BLaER1 (cell line): ENCODE results near the gene PBX3.

ENCODE experiments used
- H3K27ac ChIP-seq: shearing (Covaris generic); formaldehyde crosslinking; 2 replicates; pipeline ENCODE4 v1.8.1; 2022
- H3K27me3 ChIP-seq: shearing (Covaris generic); formaldehyde crosslinking; 2 replicates; pipeline ENCODE4 v1.8.1; 2022
- H3K36me3 ChIP-seq: shearing (Covaris generic); formaldehyde crosslinking; 2 replicates; pipeline ENCODE4 v1.8.1; 2022
- H3K4me1 ChIP-seq: shearing (Covaris generic); formaldehyde crosslinking; 2 replicates; pipeline ENCODE4 v1.8.1; 2022
- H3K4me2 ChIP-seq: shearing (Covaris generic); formaldehyde crosslinking; 2 replicates; pipeline ENCODE4 v1.8.1; 2022
- H3K4me3 ChIP-seq: shearing (Covaris generic); formaldehyde crosslinking; 2 replicates; pipeline ENCODE4 v1.8.1; 2022
- H3K9ac ChIP-seq: shearing (Covaris generic); formaldehyde crosslinking; 2 replicates; pipeline ENCODE4 v1.8.1; 2022
- H3K9me3 ChIP-seq: shearing (Covaris generic); formaldehyde crosslinking; 2 replicates; pipeline ENCODE4 v1.8.1; 2022
- H4K20me1 ChIP-seq: shearing (Covaris generic); formaldehyde crosslinking; 2 replicates; pipeline ENCODE4 v1.8.1; 2022
- Cebpa-rat ChIP-seq: shearing (Covaris generic); IDR thresholded peaks from 2 replicates; pipeline ENCODE4 v1.8.1; 2022

PBX3 gene

DNA sequence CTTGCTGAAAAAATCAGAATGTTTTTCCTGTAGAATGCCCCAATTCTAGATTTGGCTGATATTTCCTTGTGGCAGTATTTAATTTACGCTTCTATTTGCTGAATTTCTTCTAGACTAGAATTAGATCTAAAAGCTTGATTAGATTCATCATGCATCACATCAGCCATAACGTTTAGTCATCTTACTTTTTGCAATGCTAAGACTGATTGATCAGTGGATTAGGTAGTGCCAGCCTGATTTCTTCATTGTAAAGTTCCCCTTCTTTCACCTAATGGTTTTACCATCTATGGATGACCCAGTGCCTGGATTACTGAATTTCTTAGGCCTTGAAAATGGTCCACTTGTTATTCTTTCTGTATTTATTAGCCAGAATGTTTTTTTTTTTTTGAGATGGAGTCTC lies 83.9 kb downstream of the PBX3 start:
- H3K9me3 ChIP-seq, result no peaks in the 10 kb centered on the region
- no peaks in the 10 kb centered on the region for H3K36me3 ChIP-seq
- H3K27ac ChIP-seq, result no peak overlapping the region
- peaks cover 29% of the 10 kb centered on the region for H3K4me1 ChIP-seq
- H3K27me3 ChIP-seq, result no peaks in the 10 kb centered on the region
- H4K20me1 ChIP-seq, result no peaks in the 10 kb centered on the region
- no peak overlapping the region for H3K4me2 ChIP-seq
- no peak for TF ChIP-seq Cebpa-rat
- no peak overlapping the region for H3K4me3 ChIP-seq
- no peak overlapping the region for H3K9ac ChIP-seq

DNA sequence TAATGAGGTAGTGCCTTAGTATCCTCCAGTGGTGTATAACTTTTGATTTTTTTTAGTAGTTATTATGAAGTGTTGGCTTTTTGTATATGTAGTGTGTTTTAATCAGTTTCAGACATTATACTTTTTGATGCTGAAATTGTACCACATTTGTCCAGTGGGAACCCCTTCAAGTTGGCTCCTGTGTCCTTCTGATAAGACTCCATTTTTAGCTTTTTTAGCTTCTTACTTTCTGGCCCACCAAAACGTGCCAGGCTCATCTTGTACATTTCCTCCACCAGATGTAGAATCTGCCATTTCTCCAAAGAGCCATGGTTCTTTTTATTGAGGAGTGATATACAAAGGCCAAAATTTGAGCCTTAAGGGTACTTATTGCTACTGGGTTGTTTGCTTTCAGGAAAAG lies 84.4 kb downstream of the PBX3 start:
- H3K4me3 ChIP-seq, result no peak overlapping the region
- no peak overlapping the region for H3K27ac ChIP-seq
- no peak overlapping the region for H3K9ac ChIP-seq
- no peaks in the 10 kb centered on the region for H3K9me3 ChIP-seq
- H3K4me2 ChIP-seq, result no peak overlapping the region
- H3K4me1 ChIP-seq, result peaks cover 32% of the 10 kb centered on the region
- no peaks in the 10 kb centered on the region for H3K27me3 ChIP-seq
- no peaks in the 10 kb centered on the region for H3K36me3 ChIP-seq
- H4K20me1 ChIP-seq, result no peaks in the 10 kb centered on the region
- TF ChIP-seq Cebpa-rat, result no peak

DNA sequence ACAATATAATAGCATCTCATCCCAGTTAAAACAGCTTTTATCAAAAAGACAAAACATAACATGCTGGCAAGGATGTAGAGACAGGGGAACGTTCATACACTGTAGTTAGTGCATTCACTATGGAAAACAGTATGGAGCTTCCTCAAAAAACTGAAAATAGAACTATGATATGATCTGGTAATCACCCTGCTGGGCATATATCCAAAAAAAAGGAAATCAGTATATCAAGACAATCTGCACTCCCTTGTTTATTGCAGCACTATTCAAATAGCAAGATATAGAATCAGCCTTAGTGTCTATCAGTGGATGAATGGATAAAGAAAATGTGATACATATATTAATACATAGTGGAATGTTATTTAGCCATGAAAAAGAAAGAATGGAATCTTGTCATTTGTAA lies 88.5 kb downstream of the PBX3 start:
- Histone ChIP-seq H3K27ac (no peak overlapping the region), H3K9me3 (no peaks in the 10 kb centered on the region), H3K36me3 (no peaks in the 10 kb centered on the region), H3K9ac (no peak overlapping the region), H3K4me2 (no peak overlapping the region), H3K4me1 (peaks cover 49% of the 10 kb centered on the region), H3K27me3 (no peaks in the 10 kb centered on the region), H4K20me1 (no peaks in the 10 kb centered on the region), H3K4me3 (no peak overlapping the region)
- TF ChIP-seq Cebpa-rat, result no peak

DNA sequence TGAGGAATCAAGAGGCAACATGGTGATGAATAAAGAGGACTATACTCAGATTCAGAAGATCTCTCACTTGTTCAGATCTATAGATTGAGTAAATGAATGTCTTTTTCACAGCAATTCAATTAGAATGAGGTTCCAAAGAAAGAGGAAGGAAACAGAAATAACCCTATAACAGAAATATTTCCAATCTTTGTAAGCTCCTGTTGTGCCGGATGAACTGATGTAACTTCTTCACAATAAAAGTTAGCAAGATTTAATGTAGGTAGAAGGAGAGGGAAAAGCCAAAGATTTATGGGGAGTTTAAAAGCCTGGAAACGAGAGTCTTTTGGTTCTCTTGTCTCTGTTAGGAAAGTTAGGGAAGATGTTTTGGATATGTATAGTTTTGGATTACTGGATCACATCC lies 92.1 kb downstream of the PBX3 start:
- Histone ChIP-seq H4K20me1 (no peaks in the 10 kb centered on the region), H3K4me2 (peak overlapping the region; percentile 80), H3K27ac (peak overlapping the region; percentile 76), H3K4me3 (no peak overlapping the region), H3K9me3 (no peaks in the 10 kb centered on the region), H3K9ac (peak overlapping the region; percentile 48), H3K36me3 (no peaks in the 10 kb centered on the region), H3K4me1 (peaks cover 71% of the 10 kb centered on the region), H3K27me3 (no peaks in the 10 kb centered on the region)
- TF ChIP-seq Cebpa-rat, result no peak

DNA sequence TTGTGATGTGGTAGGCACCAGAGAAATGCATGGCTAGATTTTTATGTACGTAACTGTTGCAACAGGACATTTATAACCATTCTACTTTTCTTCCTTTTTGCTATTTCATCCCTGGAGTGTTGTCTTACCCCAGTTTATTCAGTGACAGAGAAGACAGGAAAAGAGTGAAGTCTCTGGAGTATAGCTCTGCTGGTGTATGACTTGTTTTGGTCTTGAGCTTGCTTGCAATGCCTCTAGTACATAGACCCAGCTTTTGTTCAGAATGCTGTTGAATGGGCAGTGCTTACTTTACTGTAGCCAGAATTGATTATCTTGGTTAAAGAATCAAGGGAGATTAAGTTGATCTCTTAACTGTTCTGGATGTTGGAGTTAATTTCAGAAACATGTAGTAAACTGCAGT lies 94.3 kb downstream of the PBX3 start:
- H3K36me3 ChIP-seq, result no peaks in the 10 kb centered on the region
- no peaks in the 10 kb centered on the region for H3K27me3 ChIP-seq
- H3K4me3 ChIP-seq, result no peak overlapping the region
- peak overlapping the region; percentile 76 for H3K27ac ChIP-seq
- H4K20me1 ChIP-seq, result no peaks in the 10 kb centered on the region
- no peak for TF ChIP-seq Cebpa-rat
- peak overlapping the region; percentile 64; the same call in 1 of the 2 replicates for H3K9ac ChIP-seq
- peaks cover 74% of the 10 kb centered on the region for H3K4me1 ChIP-seq
- peak overlapping the region; percentile 80 for H3K4me2 ChIP-seq
- no peaks in the 10 kb centered on the region for H3K9me3 ChIP-seq

DNA sequence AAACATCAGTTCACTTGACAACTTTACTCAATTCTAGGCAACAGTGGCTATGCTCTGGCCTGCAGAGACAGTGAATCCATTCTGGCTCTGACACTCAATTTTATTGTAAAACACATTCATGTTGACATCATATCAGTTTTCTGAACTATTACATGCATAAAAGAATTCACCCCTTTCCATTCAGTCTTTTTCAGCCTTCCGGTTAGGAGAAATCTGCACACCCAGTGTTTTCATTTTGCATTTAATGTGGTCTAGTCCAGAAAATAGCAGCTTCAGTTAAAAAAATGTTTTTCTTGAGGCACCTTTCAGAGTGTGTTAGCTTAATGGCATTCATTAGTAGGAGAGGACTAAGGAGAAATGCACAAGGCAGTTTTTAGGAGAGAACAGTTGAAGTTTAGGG lies 95.1 kb downstream of the PBX3 start:
- peak overlapping the region; percentile 80 for H3K4me2 ChIP-seq
- no peak for TF ChIP-seq Cebpa-rat

DNA sequence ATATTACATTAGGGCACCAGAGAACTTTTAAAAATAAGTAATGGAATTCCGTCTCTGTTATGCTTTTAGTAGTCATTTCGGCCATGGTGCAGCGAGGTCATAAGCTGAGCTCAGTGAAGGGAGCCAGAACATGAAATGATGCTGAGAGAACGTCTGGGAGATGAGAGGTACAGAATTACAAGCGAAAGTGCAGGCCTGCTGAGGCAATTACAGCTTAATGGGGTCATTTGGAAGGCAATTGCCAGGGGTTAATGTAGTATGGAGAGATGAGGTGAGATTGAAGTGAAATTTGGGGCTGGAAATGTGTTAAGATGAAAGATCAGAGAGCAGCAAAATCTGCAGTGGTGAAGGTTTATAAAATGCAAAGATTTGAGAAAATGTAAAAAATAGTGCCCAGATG lies 96.5 kb downstream of the PBX3 start:
- 0 out of 2 replicates have a peak overlapping the region, but pooled peaks have one; percentile 4 for H3K4me2 ChIP-seq
- no peak for TF ChIP-seq Cebpa-rat

More for the DNA sequence above, 95.1 kb downstream of the PBX3 start:
- Histone ChIP-seq H3K36me3 (no peaks in the 10 kb centered on the region), H3K9ac (peak overlapping the region; percentile 64), H3K27me3 (no peaks in the 10 kb centered on the region), H3K4me3 (peak overlapping the region; percentile 41; the same call in 1 of the 2 replicates), H4K20me1 (no peaks in the 10 kb centered on the region), H3K9me3 (no peaks in the 10 kb centered on the region), H3K27ac (peak overlapping the region; percentile 76), H3K4me1 (peaks cover 74% of the 10 kb centered on the region)

DNA sequence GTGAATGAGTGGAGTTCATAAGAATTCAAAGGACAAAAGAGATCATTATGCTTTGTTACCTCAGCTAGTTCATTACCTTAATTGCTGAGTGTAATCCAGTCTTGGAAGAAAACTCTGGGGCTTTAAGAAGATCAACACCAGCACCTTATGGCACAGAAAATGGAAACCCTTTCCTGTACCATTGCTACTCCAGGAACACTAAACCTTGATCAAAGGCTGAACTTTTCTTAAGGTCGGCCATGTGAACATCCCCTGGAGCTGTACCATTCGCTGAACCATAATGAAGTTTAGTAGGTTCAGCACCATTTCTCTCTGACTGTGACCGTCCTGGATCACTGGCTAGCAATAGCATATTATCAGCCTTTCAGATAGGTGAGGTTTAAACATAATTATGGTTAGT lies 97.4 kb downstream of the PBX3 start:
- no peak for TF ChIP-seq Cebpa-rat
- H3K4me3 ChIP-seq, result no peak overlapping the region
- H3K4me1 ChIP-seq, result peaks cover 52% of the 10 kb centered on the region
- H3K36me3 ChIP-seq, result no peaks in the 10 kb centered on the region
- H3K9ac ChIP-seq, result no peak overlapping the region
- no peaks in the 10 kb centered on the region for H3K9me3 ChIP-seq
- no peaks in the 10 kb centered on the region for H4K20me1 ChIP-seq
- no peaks in the 10 kb centered on the region for H3K27me3 ChIP-seq
- peak overlapping the region; percentile 19 for H3K4me2 ChIP-seq
- H3K27ac ChIP-seq, result no peak overlapping the region

More for the DNA sequence above, 96.5 kb downstream of the PBX3 start:
- no peak overlapping the region for H3K27ac ChIP-seq
- no peaks in the 10 kb centered on the region for H3K27me3 ChIP-seq
- H4K20me1 ChIP-seq, result no peaks in the 10 kb centered on the region
- H3K4me3 ChIP-seq, result no peak overlapping the region
- H3K4me1 ChIP-seq, result peaks cover 62% of the 10 kb centered on the region
- H3K9ac ChIP-seq, result no peak overlapping the region
- H3K36me3 ChIP-seq, result no peaks in the 10 kb centered on the region
- H3K9me3 ChIP-seq, result no peaks in the 10 kb centered on the region

DNA sequence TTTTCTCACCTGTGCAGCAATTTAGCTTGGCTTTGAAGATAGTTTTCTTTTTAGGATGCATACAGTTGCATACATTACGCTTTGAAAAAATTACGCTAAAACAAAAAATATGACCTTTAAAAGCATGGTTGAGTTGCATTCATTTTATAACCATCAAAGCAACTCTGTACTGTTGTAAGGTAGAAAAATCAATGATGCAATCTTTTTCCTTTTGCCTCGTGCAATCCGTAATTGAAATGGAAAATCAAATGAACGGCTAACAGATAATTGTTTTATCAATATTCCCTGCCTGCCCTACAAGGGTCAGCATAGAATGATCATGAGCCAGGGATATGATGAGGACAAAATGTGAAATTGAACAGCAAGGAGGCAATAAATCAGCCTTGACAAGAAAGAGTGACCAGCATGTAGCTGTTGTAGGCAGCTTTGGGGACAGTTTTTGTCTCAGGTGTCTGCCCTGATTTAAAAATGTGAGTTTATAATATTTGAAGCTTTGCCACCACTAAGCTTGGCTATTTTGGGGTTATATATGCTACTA lies 98.2 kb downstream of the PBX3 start:
- peak; percentile 29; the same call in 1 of the 2 replicates for TF ChIP-seq Cebpa-rat
- Histone ChIP-seq H3K27me3 (no peaks in the 10 kb centered on the region), H4K20me1 (no peaks in the 10 kb centered on the region), H3K4me2 (peak overlapping the region; percentile 19), H3K36me3 (no peaks in the 10 kb centered on the region), H3K9ac (no peak overlapping the region), H3K27ac (no peak overlapping the region), H3K9me3 (no peaks in the 10 kb centered on the region), H3K4me3 (no peak overlapping the region), H3K4me1 (peaks cover 45% of the 10 kb centered on the region)

DNA sequence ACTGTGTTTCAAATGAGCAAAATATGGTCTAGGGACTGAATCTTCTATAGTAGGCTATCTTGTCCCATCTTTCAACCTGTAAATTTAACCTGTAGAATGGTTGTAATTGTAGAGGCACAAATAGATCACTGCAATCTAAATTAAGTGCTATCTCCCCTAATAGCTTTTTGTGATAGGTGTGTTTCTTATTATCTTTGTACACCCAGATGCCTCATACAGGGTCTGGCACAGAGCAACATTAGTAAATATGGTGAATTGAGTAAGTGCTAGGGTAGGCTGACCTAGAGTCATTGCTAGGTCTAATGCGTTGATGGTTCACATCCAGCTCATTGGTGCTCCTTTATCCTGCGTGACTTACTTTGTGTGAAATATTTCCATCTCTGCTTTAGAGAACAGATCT lies 100.6 kb downstream of the PBX3 start:
- H3K9ac ChIP-seq, result no peak overlapping the region
- H3K4me1 ChIP-seq, result peaks cover 28% of the 10 kb centered on the region
- no peaks in the 10 kb centered on the region for H3K9me3 ChIP-seq
- no peaks in the 10 kb centered on the region for H3K27me3 ChIP-seq
- no peaks in the 10 kb centered on the region for H4K20me1 ChIP-seq
- no peak for TF ChIP-seq Cebpa-rat
- no peak overlapping the region for H3K4me2 ChIP-seq
- no peak overlapping the region for H3K4me3 ChIP-seq
- H3K27ac ChIP-seq, result no peak overlapping the region
- no peaks in the 10 kb centered on the region for H3K36me3 ChIP-seq
